CD14-positive monocyte (primary cell): ENCODE measurements around the gene TNFSF8. TPM values are rescaled to one million over a fixed set of nuclear protein-coding genes. Genes with fewer than 3 reads are reported as not detected.
A peak's percentile ranks its signal among the peaks of the same experiment; 100 is the strongest.

ENCODE experiments used
- DNase-seq, 3 donors: peaks; one replicate each; pipeline ENCODE4 v3.0.0-alpha.2; 2011 to 2022
- H2AFZ ChIP-seq: 2 replicates; pipeline ENCODE4 v1.6.0; 2012; ENCODE audit warnings: mild to moderate bottlenecking, low read depth, low read length, inconsistent platforms; ENCODE audit not compliant: insufficient read depth, poor library complexity, severe bottlenecking
- H3K27ac ChIP-seq, 2 donors: 1 replicate in 1 of 2; 2 replicates in 1 of 2; pipeline ENCODE4 v1.5.1; 2012 to 2013; ENCODE audit warnings: low read length in 2 of 2, control low read depth in 1 of 2, inconsistent platforms in 1 of 2, low read depth in 1 of 2, mild to moderate bottlenecking in 1 of 2
- H3K27me3 ChIP-seq, 2 donors: one replicate each; pipeline versions ENCODE4 v1.6.0 to v1.6.1; 2011 to 2013; ENCODE audit warnings: low read length in 2 of 2; ENCODE audit not compliant: control insufficient read depth in 2 of 2, insufficient read depth in 2 of 2
- H3K36me3 ChIP-seq, 2 donors: replicated peaks in 1 of 2; 1 replicate in 1 of 2; 2 replicates in 1 of 2; pipeline versions ENCODE4 v1.5.1 to v1.6.1; 2012 to 2013; ENCODE audit warnings: low read length in 2 of 2, control low read depth in 1 of 2, inconsistent platforms in 1 of 2, mild to moderate bottlenecking in 1 of 2; ENCODE audit not compliant: insufficient read depth in 2 of 2, control insufficient read depth in 1 of 2
- H3K4me1 ChIP-seq, 2 donors: 1 replicate in 1 of 2; 2 replicates in 1 of 2; pipeline versions ENCODE4 v1.5.1 to v1.6.1; 2012 to 2013; ENCODE audit warnings: low read length in 2 of 2, control low read depth in 1 of 2, inconsistent platforms in 1 of 2, mild to moderate bottlenecking in 1 of 2, moderate library complexity in 1 of 2; ENCODE audit not compliant: insufficient read depth in 2 of 2, control insufficient read depth in 1 of 2
- H3K4me2 ChIP-seq: replicated peaks from 2 replicates; pipeline ENCODE3; 2012; ENCODE audit warnings: low read length, moderate library complexity, mild to moderate bottlenecking; ENCODE audit not compliant: poor library complexity, severe bottlenecking; ENCODE audit errors: extremely low read depth
- H3K4me3 ChIP-seq, 3 experiments: fragments of 200-600 bp in 1 of 3; sonication (generic) in 1 of 3; replicated peaks in 1 of 3; 1 replicate in 2 of 3; 2 replicates in 1 of 3; pipeline ENCODE4 v1.5.1; 2011 to 2013; ENCODE audit warnings: low read length in 3 of 3, mild to moderate bottlenecking in 3 of 3, control low read depth in 2 of 3, low read depth in 2 of 3, inconsistent platforms in 1 of 3, moderate library complexity in 1 of 3
- H3K79me2 ChIP-seq: 2 replicates; pipeline ENCODE4 v1.6.0; 2012; ENCODE audit warnings: mild to moderate bottlenecking, control low read depth, inconsistent platforms, low read length, moderate library complexity; ENCODE audit not compliant: insufficient read depth
- H3K9ac ChIP-seq: 2 replicates; pipeline ENCODE4 v1.6.0; 2017; ENCODE audit warnings: low read length, mild to moderate bottlenecking; ENCODE audit not compliant: insufficient read depth, poor library complexity, severe bottlenecking
- H3K9me3 ChIP-seq, 2 donors: replicated peaks in 1 of 2; 1 replicate in 1 of 2; 2 replicates in 1 of 2; pipeline versions ENCODE4 v1.5.1 to v1.6.1; 2012 to 2013; ENCODE audit warnings: low read length in 2 of 2, control low read depth in 1 of 2; ENCODE audit not compliant: control insufficient read depth in 1 of 2, insufficient read depth in 1 of 2
- H4K20me1 ChIP-seq: 2 replicates; pipeline ENCODE4 v1.6.0; 2012; ENCODE audit warnings: mild to moderate bottlenecking, low read length, control low read depth, moderate library complexity; ENCODE audit not compliant: insufficient read depth
- H3K27ac Mint-ChIP-seq, 7 donors: one replicate each; pipeline ENCODE4 v1.8.0; 2020; ENCODE audit warnings: mild to moderate bottlenecking in 7 of 7, mixed read lengths in 7 of 7, moderate library complexity in 6 of 7, inconsistent platforms in 2 of 7
- H3K27me3 Mint-ChIP-seq, 3 donors: one replicate each; pipeline ENCODE4 v1.8.0; 2021 to 2022; ENCODE audit warnings: low read depth in 3 of 3, mild to moderate bottlenecking in 3 of 3, mixed read lengths in 3 of 3, moderate library complexity in 3 of 3, inconsistent platforms in 1 of 3
- H3K36me3 Mint-ChIP-seq, 2 donors: one replicate each; pipeline ENCODE4 v1.8.0; 2020; ENCODE audit warnings: mixed read lengths in 2 of 2, inconsistent platforms in 1 of 2, mild to moderate bottlenecking in 1 of 2
- H3K4me1 Mint-ChIP-seq: one replicate; pipeline ENCODE4 v1.8.0; 2020; ENCODE audit warnings: mild to moderate bottlenecking, mixed read lengths
- H3K4me3 Mint-ChIP-seq, 2 donors: one replicate each; pipeline ENCODE4 v1.8.0; 2020; ENCODE audit warnings: mild to moderate bottlenecking in 2 of 2, mixed read lengths in 2 of 2, moderate library complexity in 1 of 2
- H3K9me3 Mint-ChIP-seq, 7 donors: one replicate each; pipeline ENCODE4 v1.8.0; 2020 to 2022; ENCODE audit warnings: mixed read lengths in 7 of 7, mild to moderate bottlenecking in 6 of 7, moderate library complexity in 6 of 7, inconsistent platforms in 2 of 7
- CTCF ChIP-seq: fragments of 200-600 bp; IDR thresholded peaks from one replicate; pipeline ENCODE4 v1.8.0; 2022; ENCODE audit warnings: antibody characterized with exemption, mild to moderate bottlenecking
- WGBS: methylation state at CpG from one replicate; pipeline ENCODE4 v1.1.5; 2013; ENCODE audit warnings: missing lambda C conversion rate; ENCODE audit not compliant: insufficient coverage; 5-methylcytosine and 5-hydroxymethylcytosine counted together
- intact Hi-C, 2 donors: fragments of 100-400 bp; cut with micrococcal nuclease; formaldehyde crosslinking; loops; one replicate each; pipeline versions ENCODE4 v1.15.0 to v1.15.1; 2023
- polyA plus RNA-seq, 3 donors: library from polyadenylated mRNA; depleted of rRNA in 1 of 3; unstranded in 2 of 3; stranded (reverse) in 1 of 3; fragments of 300-500 nt in 2 of 3; fragments of >200 nt in 1 of 3; fragmentation: Illumina TruSeq in 2 of 3; gene quantifications; 1 replicate in 2 of 3; 2 replicates in 1 of 3; pipeline ENCODE4 v1.2.3, GENCODE V29; 2012 to 2021

The TNFSF8 gene
- polyA plus RNA-seq, 3 donors: 27.8 to 42.9 (median 34.0) TPM

GRCh38 chr9:114945616-114946412 is 15.4 kb upstream of the TNFSF8 start:
- Histone ChIP-seq H3K4me1 (peaks cover 15 to 16% of the 10 kb centered on the region in 2 donors), H3K9me3 (no peaks in the 10 kb centered on the region), H2AFZ (no peak overlapping the region), H3K27ac (no peak overlapping the region), H4K20me1 (no peaks in the 10 kb centered on the region), H3K27me3 (no peaks in the 10 kb centered on the region), H3K4me3 (no peak overlapping the region), H3K9ac (no peak overlapping the region), H3K36me3 (no peaks in the 10 kb centered on the region), H3K79me2 (no peaks in the 10 kb centered on the region), H3K4me2 (no peak overlapping the region)
- Mint-ChIP-seq H3K9me3 (peaks cover 0 to 3% (median 0%) of the 10 kb centered on the region in 7 donors), H3K27me3 (peaks cover 0 to 2% (median 0%) of the 10 kb centered on the region in 3 donors), H3K4me1 (peaks cover 24% of the 10 kb centered on the region), H3K36me3 (no peaks in the 10 kb centered on the region), H3K4me3 (no peak overlapping the region), H3K27ac (peak overlapping the region in 3 of 7 donors; percentile 2 to 26 (median 16))
- DNase-seq: peak in 2 of 3 donors; percentile 45 to 57
- intact Hi-C loops: no loop called here
- no peak for TF ChIP-seq CTCF
- no CpG with 5 or more reads among the region's 2 CpGs for WGBS

GRCh38 chr9:114941376-114941775 is 11.0 kb upstream of the TNFSF8 start:
- no peaks in the 10 kb centered on the region for H4K20me1 ChIP-seq
- H3K4me3 ChIP-seq: no peak overlapping the region
- H3K4me2 ChIP-seq: no peak overlapping the region
- intact Hi-C loops: no loop called here
- no CpG with 5 or more reads among the region's 2 CpGs for WGBS
- H3K27me3 Mint-ChIP-seq: peaks cover 0 to 3% (median 0%) of the 10 kb centered on the region in 3 donors
- no peak overlapping the region for H3K4me3 Mint-ChIP-seq
- H3K4me1 ChIP-seq: peaks cover 35 to 43% of the 10 kb centered on the region in 2 donors
- H3K9ac ChIP-seq: no peak overlapping the region
- H3K27ac Mint-ChIP-seq: no peak overlapping the region
- H3K27ac ChIP-seq: no peak overlapping the region
- no peaks in the 10 kb centered on the region for H3K9me3 ChIP-seq
- TF ChIP-seq CTCF: no peak
- H3K4me1 Mint-ChIP-seq: peaks cover 40% of the 10 kb centered on the region
- no peaks in the 10 kb centered on the region for H3K36me3 ChIP-seq
- peaks cover 0 to 4% of the 10 kb centered on the region in 2 donors for H3K36me3 Mint-ChIP-seq
- no peaks in the 10 kb centered on the region for H3K79me2 ChIP-seq
- H2AFZ ChIP-seq: no peak overlapping the region
- DNase-seq: no peak
- H3K27me3 ChIP-seq: no peaks in the 10 kb centered on the region
- peaks cover 0 to 3% (median 0%) of the 10 kb centered on the region in 7 donors for H3K9me3 Mint-ChIP-seq
